MCF 10A (cell line): ENCODE data around the gene ZNF714. TPM values are rescaled to one million over a fixed set of nuclear protein-coding genes. Genes with fewer than 3 reads are reported as not detected.

ENCODE experiments used
- BruUV-seq: library from RNA; stranded (reverse); fragments of 400-500 nt; replicated peaks from 2 replicates; lab custom pipeline; 2021; lab: Mats Ljungman, UMichigan
- CTCF ChIA-PET: fragments of 300-600 bp; sonication (Branson Sonifier 250); formaldehyde crosslinking; extraction: SDS; loops from one replicate; lab custom pipeline; 2021; ENCODE audit warnings: antibody characterized with exemption, inconsistent platforms; lab: Yijun Ruan, JAX
- POLR2A ChIA-PET: fragments of 300-600, 350-650 bp; sonication (Branson Sonifier 250); formaldehyde crosslinking; extraction: SDS; loops from one replicate; lab custom pipeline; 2020; ENCODE audit warnings: antibody characterized with exemption, inconsistent platforms; lab: Yijun Ruan, JAX
- DNase-seq: peaks from one replicate; pipeline ENCODE4 v3.0.0-alpha.2; 2018; ENCODE audit not compliant: unreplicated experiment
- H3K27ac Mint-ChIP-seq: one replicate; pipeline ENCODE4 v1.8.0; 2022; ENCODE audit warnings: mild to moderate bottlenecking, low read depth, mixed read lengths; ENCODE audit not compliant: unreplicated experiment
- H3K27me3 Mint-ChIP-seq: one replicate; pipeline ENCODE4 v1.8.0; 2022; ENCODE audit warnings: mixed read lengths; ENCODE audit not compliant: insufficient read depth, unreplicated experiment
- H3K36me3 Mint-ChIP-seq: one replicate; pipeline ENCODE4 v1.8.0; 2022; ENCODE audit warnings: mild to moderate bottlenecking, moderate library complexity, mixed read lengths; ENCODE audit not compliant: insufficient read depth, unreplicated experiment
- H3K4me1 Mint-ChIP-seq: one replicate; pipeline ENCODE4 v1.8.0; 2022; ENCODE audit warnings: mixed read lengths; ENCODE audit not compliant: insufficient read depth, unreplicated experiment
- H3K4me3 Mint-ChIP-seq: one replicate; pipeline ENCODE4 v1.8.0; 2022; ENCODE audit warnings: mild to moderate bottlenecking, moderate library complexity, mixed read lengths; ENCODE audit not compliant: unreplicated experiment
- H3K9me3 Mint-ChIP-seq: one replicate; pipeline ENCODE4 v1.8.0; 2022; ENCODE audit warnings: mixed read lengths; ENCODE audit not compliant: unreplicated experiment
- intact Hi-C: fragments of 100-400 bp; cut with micrococcal nuclease; formaldehyde crosslinking; loops from 2 replicates; pipeline ENCODE4 v1.14.1; 2022
- total RNA-seq: library from RNA; stranded (reverse); gene quantifications from 2 replicates; pipeline ENCODE4 v1.2.3, GENCODE V29; 2022
- TF ChIP-seq, protein P1 (sequence below): fragments of 200-600 bp; IDR thresholded peaks from one replicate; pipeline ENCODE4 v1.8.0; 2022; ENCODE audit warnings: antibody characterized with exemption, mild to moderate bottlenecking; ENCODE audit not compliant: unreplicated experiment

The ZNF714 gene
- total RNA-seq, 1 experiment from 2014 or later = 10.0 TPM

DNA sequence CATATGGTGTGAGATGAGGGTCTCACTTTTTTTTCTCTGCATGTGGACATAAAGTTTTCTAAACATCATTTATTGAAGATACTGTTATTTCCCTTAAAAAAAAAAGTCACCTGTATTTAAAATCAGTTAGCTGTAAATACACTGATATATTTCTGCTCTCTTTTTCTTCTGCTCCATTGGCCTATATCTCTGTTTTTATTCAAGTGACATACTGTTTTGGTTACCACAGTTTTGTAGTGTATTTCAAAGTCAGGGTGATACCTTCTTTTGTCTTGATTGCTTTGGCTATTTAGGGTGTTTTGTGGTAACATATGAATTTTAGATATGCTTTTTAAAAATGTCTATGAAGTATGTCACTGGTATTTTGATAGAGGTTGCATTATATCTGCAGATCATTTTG, 44.1 kb downstream of the ZNF714 start:
- TF ChIP-seq, protein P1, sequence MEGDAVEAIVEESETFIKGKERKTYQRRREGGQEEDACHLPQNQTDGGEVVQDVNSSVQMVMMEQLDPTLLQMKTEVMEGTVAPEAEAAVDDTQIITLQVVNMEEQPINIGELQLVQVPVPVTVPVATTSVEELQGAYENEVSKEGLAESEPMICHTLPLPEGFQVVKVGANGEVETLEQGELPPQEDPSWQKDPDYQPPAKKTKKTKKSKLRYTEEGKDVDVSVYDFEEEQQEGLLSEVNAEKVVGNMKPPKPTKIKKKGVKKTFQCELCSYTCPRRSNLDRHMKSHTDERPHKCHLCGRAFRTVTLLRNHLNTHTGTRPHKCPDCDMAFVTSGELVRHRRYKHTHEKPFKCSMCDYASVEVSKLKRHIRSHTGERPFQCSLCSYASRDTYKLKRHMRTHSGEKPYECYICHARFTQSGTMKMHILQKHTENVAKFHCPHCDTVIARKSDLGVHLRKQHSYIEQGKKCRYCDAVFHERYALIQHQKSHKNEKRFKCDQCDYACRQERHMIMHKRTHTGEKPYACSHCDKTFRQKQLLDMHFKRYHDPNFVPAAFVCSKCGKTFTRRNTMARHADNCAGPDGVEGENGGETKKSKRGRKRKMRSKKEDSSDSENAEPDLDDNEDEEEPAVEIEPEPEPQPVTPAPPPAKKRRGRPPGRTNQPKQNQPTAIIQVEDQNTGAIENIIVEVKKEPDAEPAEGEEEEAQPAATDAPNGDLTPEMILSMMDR = no peak
- Mint-ChIP-seq H3K9me3 (peaks cover 11% of the 10 kb centered on the region), H3K27ac (no peak overlapping the region), H3K27me3 (no peaks in the 10 kb centered on the region), H3K4me1 (no peaks in the 10 kb centered on the region), H3K36me3 (no peaks in the 10 kb centered on the region), H3K4me3 (no peak overlapping the region)
- ChIA-PET POLR2A (no interaction called here), CTCF (no interaction called here)
- no TSS peak for BruUV-seq
- intact Hi-C loops = no loop called here
- no peak for DNase-seq

DNA sequence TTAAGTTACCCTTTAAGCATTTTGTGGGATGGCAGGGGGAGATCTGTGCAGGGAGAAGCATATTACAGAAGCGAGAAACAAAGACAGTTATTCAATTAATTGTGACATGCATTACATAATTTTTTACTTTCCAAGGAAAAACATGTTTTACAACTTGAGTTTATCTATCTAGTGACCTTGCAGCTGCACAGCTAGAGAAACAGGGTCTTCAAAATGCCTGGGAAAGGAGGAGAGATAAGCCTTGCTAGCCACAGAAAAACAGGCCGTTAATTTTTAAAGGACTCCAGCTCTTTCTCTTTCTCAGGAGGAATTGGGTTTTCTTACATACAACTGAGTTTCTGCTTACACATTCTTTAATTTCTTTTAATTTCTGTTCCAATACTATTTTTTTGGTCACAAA, 45.0 kb downstream of the ZNF714 start:
- Mint-ChIP-seq H3K4me1 (no peaks in the 10 kb centered on the region), H3K27me3 (no peaks in the 10 kb centered on the region), H3K9me3 (peaks cover 11% of the 10 kb centered on the region), H3K27ac (no peak overlapping the region), H3K36me3 (no peaks in the 10 kb centered on the region), H3K4me3 (no peak overlapping the region)
- TF ChIP-seq, protein P1 = no peak
- no peak for DNase-seq
- intact Hi-C loops = no loop called here
- BruUV-seq = no TSS peak
- POLR2A ChIA-PET = interaction anchor here (0.8 kb wide), 1 partner anchor 18 kb away, joined by 3 read pairs; no protein-coding TSS in a partner anchor
- CTCF ChIA-PET = interaction anchor here (0.7 kb wide), 2 partner anchors 526 to 718 kb away, joined by 3 read pairs; no protein-coding TSS in a partner anchor

DNA sequence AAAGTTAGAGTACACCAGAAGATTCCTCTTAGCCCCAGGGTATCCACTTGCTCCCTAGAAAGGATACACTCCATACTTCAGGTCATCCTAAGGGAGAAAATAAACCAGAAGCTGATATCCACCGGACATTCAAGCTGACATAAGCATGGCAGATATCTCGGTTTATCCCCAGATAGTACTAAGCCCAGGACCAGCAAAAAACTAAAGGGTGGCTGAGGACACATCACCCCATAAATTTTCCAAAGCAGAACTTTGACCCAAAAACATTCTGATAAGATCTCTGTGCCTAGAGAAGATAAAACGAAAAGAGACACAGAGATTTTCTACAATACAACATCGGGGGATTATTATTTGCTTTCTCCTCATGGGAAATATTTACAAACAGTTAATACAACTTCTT, 45.9 kb downstream of the ZNF714 start:
- POLR2A ChIA-PET = no interaction called here

DNA sequence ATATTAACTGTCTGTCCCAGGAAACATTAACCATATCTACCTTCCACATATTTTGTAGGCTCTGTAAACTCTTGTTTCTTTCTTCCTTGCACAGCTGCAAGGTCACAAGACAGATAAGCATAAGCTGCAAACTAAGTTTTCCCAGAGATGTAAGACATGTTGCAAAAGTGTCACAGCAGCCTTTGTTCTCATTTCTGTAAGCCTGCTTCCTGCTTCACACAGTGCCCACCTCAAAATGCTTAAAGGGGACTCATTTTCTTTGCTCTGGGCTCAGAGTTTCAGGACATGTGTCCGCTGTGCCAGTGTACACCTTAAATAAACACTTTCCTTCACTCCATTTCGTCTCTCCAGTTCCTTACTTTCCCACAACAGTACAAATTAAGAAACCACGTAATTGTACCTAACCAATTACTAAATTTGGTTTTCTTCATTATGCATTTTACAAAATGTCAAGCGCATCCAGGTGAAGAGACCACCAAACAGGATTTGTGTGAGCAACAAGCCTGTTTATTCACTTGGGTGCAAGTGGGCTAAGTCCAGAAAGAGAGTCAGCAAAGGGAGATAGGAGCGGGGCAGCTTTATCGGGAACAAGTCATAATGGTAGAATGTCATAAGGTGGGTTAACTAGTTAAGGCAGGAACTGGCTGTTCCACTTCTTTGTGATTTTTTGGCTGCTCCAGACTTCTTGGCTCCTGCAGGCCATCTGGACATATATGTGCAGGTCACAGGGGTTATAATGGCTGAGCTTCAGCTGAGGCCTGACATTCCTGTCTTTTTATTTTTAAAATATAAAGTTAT, 47.1 kb downstream of the ZNF714 start:
- intact Hi-C loops = no loop called here
- ChIA-PET POLR2A (interaction anchor here (0.6 to 1.2 kb wide), 2 partner anchors 13 kb away, joined by 3 to 4 read pairs; partner anchors contain the start of gene ZNF431), CTCF (interaction anchor here (0.6 kb wide), 1 partner anchor 1600 kb away, joined by 3 read pairs; no protein-coding TSS in a partner anchor)
- Mint-ChIP-seq H3K36me3 (no peaks in the 10 kb centered on the region), H3K9me3 (peaks cover 18% of the 10 kb centered on the region), H3K4me1 (peaks cover 7% of the 10 kb centered on the region), H3K27ac (no peak overlapping the region), H3K27me3 (no peaks in the 10 kb centered on the region), H3K4me3 (no peak overlapping the region)
- TF ChIP-seq, protein P1 = no peak
- BruUV-seq = no TSS peak
- no peak for DNase-seq

More for the DNA sequence above, 45.9 kb downstream of the ZNF714 start:
- no TSS peak for BruUV-seq
- no peaks in the 10 kb centered on the region for H3K27me3 Mint-ChIP-seq
- intact Hi-C loops = no loop called here
- CTCF ChIA-PET = interaction anchor here (0.7 to 0.9 kb wide), 2 partner anchors 9 to 527 kb away, joined by 3 read pairs; no protein-coding TSS in a partner anchor
- H3K4me3 Mint-ChIP-seq = no peak overlapping the region
- TF ChIP-seq, protein P1 = no peak
- H3K9me3 Mint-ChIP-seq = peaks cover 11% of the 10 kb centered on the region
- DNase-seq = no peak
- no peak overlapping the region for H3K27ac Mint-ChIP-seq
- no peaks in the 10 kb centered on the region for H3K4me1 Mint-ChIP-seq
- H3K36me3 Mint-ChIP-seq = no peaks in the 10 kb centered on the region
